ENCODE measurements around the gene FOXR1.

- TF ChIP-seq POLR2AphosphoS5 (IDR thresholded peaks at IDR 0.05; ENCODE audit: insufficient read depth, low read depth, low read length), result peak; percentile 84
- no peak for TF ChIP-seq CTCF (IDR thresholded peaks at IDR 0.05; ENCODE audit: extremely low read depth in 1 of 2, insufficient read depth in 1 of 2, low read depth in 1 of 2, low read length in 2 of 2)
- TF ChIP-seq FOS (IDR thresholded peaks at IDR 0.05; ENCODE audit: borderline replicate concordance, insufficient read depth, low read length), result no peak
- no peak for TF ChIP-seq JUN (IDR thresholded peaks at IDR 0.05; ENCODE audit: borderline replicate concordance, insufficient read depth, insufficient read length, low read depth)
- peak; percentile 93 for TF ChIP-seq POLR2A (IDR thresholded peaks at IDR 0.05; ENCODE audit: low read depth, low read length)
- no peak for TF ChIP-seq EZH2 (IDR thresholded peaks at IDR 0.05; ENCODE audit: borderline replicate concordance, low read depth, low read length, severe bottlenecking)
Measured at GRCh38 chr11:118997627-118998387, 26.2 kb downstream of the FOXR1 start, which contains the start of gene CENATAC.

Data from endothelial cell of umbilical vein (primary cell).